Measurements from ENCODE around the gene ATOH8.

GRCh38 chr2:85830645-85831044 lies 76.9 kb downstream of the ATOH8 start:
- 0 out of 2 replicates have a peak, but pooled peaks have one; percentile 12 for TF ChIP-seq CTCF (conservative IDR thresholded peaks at IDR 0.05)
- TF ChIP-seq ZFX (IDR thresholded peaks at IDR 0.05), result no peak

Data from C4-2B (cell line).